ENCODE results near the gene UQCR11. TPM values are rescaled to one million over a fixed set of nuclear protein-coding genes. Genes with fewer than 3 reads are reported as not detected.

Gene UQCR11
- total and polyA plus RNA-seq, 2 of the 4 experiments (the other 2 are of a cell fraction): 29.2 to 177 TPM

DNA sequence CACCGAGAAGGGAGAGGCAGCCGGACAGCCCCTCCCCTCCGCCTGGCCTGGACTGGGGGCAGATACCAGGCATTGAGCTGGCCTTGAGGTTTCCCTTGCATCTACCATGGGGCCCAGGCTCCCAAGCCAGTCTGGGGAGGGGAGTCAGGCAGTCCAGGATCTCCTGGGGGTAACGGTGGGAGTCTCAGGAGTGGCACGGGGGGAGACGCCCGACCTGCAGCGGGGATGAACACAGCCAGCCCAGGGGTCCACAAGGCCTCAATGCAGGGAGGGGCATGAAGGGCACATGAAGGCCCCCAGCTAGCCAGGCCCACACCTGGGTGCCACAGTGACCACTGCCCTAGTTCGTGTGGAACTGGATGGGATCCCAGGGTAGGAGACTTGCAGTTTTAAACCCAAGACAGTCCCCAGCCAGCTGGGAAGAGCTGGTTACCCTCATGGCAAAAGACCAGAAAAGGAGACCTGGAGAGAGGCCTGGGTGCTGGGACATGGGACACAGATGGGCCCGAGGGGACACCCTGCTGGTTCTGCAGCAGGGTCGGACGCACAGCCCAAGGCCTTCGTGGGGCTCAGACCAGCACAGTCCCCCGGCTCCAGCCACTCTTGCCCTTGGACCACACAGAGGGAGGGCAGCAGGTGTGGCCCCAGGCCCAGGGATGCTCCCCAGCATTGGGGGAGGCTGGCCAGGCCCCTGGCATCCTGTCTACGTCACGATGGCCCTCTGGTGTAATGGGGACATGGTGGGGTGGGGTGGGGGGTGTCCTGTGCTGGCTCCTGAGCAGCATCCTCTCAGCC lies 4.6 kb upstream of the UQCR11 start:
- no peak overlapping the region for H2BK120ac ChIP-seq (ENCODE audit: low read depth, low read length)
- ATAC-seq (ENCODE audit: low read depth) (no peak), DNase-seq (no peak)
- dilution Hi-C loops (cut with HindIII; ENCODE audit: low sequenced_read_pairs, unreplicated experiment) (no loop called here), intact Hi-C loops (cut with micrococcal nuclease) (loop anchor here (10.0 kb wide), 1 partner anchor 185 kb away; no protein-coding TSS in a partner anchor), in situ Hi-C loops (cut with MboI; ENCODE audit: low sequenced_read_pairs) (no loop called here)
- no peak overlapping the region for H4K91ac ChIP-seq (ENCODE audit: insufficient read depth, low read depth, low read length)
- peak overlapping the region; percentile 42 for H2AK9ac ChIP-seq (replicated peaks; ENCODE audit: low read depth, low read length, poor library complexity)
- no peak overlapping the region for H3K4me2 ChIP-seq (ENCODE audit: low read depth, low read length)
- H4K8ac ChIP-seq (ENCODE audit: low read depth in 2 of 2, low read length in 2 of 2): no peak overlapping the region
- H2AFZ ChIP-seq (replicated peaks; ENCODE audit: low read length, poor library complexity): no peak overlapping the region
- no peaks in the 10 kb centered on the region for H3K27me3 ChIP-seq (ENCODE audit: control insufficient read depth, insufficient read depth, low read length)
- no peak overlapping the region for H3K14ac ChIP-seq (replicated peaks; ENCODE audit: low read depth, low read length)
- peaks cover 7% of the 10 kb centered on the region for H4K20me1 ChIP-seq (ENCODE audit: insufficient read depth, low read length)
- H2BK20ac ChIP-seq (ENCODE audit: low read depth, low read length): no peak overlapping the region
- no peak overlapping the region for H4K5ac ChIP-seq (ENCODE audit: low read depth, low read length)
- H3K18ac ChIP-seq (ENCODE audit: low read depth, low read length): no peak overlapping the region
- no TSS peak for BruUV-seq (replicated peaks)
- ChIA-PET POLR2A (ENCODE audit: unreplicated experiment) (no interaction called here), CTCF (no interaction called here)
- H3K9me3 ChIP-seq (ENCODE audit: control insufficient read depth, insufficient read depth, low read length): no peaks in the 10 kb centered on the region
- peaks cover 0 to 9% of the 10 kb centered on the region in 2 experiments; a peak in 2 of 4 replicates for H3K79me1 ChIP-seq (ENCODE audit: low read depth in 1 of 2, low read length in 2 of 2)
- H2BK15ac ChIP-seq (ENCODE audit: low read depth, low read length): no peak overlapping the region
- no peak overlapping the region for H3K27ac ChIP-seq (ENCODE audit: insufficient read depth, low read length)
- H3K4me3 ChIP-seq (ENCODE audit: insufficient read depth, low read depth, low read length): no peak overlapping the region
- H3K23ac ChIP-seq (ENCODE audit: low read depth, low read length): no peak overlapping the region
- H3K56ac ChIP-seq (ENCODE audit: extremely low read depth, insufficient read depth, low read length): no peak overlapping the region
- H3K4ac ChIP-seq (ENCODE audit: low read depth, low read length): no peak overlapping the region
- no peak overlapping the region for H2BK5ac ChIP-seq (ENCODE audit: low read depth, low read length, poor library complexity, severe bottlenecking)
- peaks cover 44% of the 10 kb centered on the region for H3K36me3 ChIP-seq (ENCODE audit: control insufficient read depth, insufficient read depth, low read length)
- H3K4me1 ChIP-seq (ENCODE audit: control insufficient read depth, insufficient read depth, low read length): 0 out of 2 replicates have a peak, but pooled peaks cover 2% of the 10 kb centered on the region
- no peak overlapping the region for H3K9ac ChIP-seq (ENCODE audit: low read depth, low read length)
- 85% methylated on average over 8 of the region's 16 CpGs; no CpG with 5 or more reads in 1 of the 2 experiments for WGBS, 2 experiments (ENCODE audit: extremely low coverage in 2 of 2, insufficient read length in 1 of 2)
- H2AK5ac ChIP-seq (ENCODE audit: low read depth, low read length): no peak overlapping the region
- no peaks in the 10 kb centered on the region for H3K9me1 ChIP-seq (ENCODE audit: insufficient read depth, low read length)
- TF ChIP-seq NFE2L2 (IDR thresholded peaks at IDR 0.05; ENCODE audit: low read depth, low read length) (no peak), MAFK (IDR thresholded peaks at IDR 0.05; ENCODE audit: low read depth, low read length) (no peak), CEBPB (IDR thresholded peaks at IDR 0.05; ENCODE audit: low read depth, low read length) (no peak), CHD1 (IDR thresholded peaks at IDR 0.05; ENCODE audit: low read depth, low read length) (no peak), MXI1 (IDR thresholded peaks at IDR 0.05; ENCODE audit: borderline replicate concordance, low read depth, low read length) (no peak), ELK1 (IDR thresholded peaks at IDR 0.05; ENCODE audit: borderline replicate concordance, low read depth, low read length) (no peak), BHLHE40 (IDR thresholded peaks at IDR 0.05; ENCODE audit: low read depth, low read length) (no peak), POLR2A (IDR thresholded peaks at IDR 0.05; ENCODE audit: low read depth, low read length) (no peak), FOS (IDR thresholded peaks at IDR 0.05; ENCODE audit: low read depth, low read length) (no peak), MAZ (IDR thresholded peaks at IDR 0.05; ENCODE audit: borderline replicate concordance, low read depth, low read length) (no peak), SMC3 (IDR thresholded peaks at IDR 0.05; ENCODE audit: low read depth, low read length) (no peak), RAD21 (IDR thresholded peaks at IDR 0.05; ENCODE audit: low read length) (no peak), RCOR1 (IDR thresholded peaks at IDR 0.05; ENCODE audit: insufficient replicate concordance, low read length) (no peak), RFX5 (IDR thresholded peaks at IDR 0.05; ENCODE audit: low read depth, low read length) (no peak)
- TF ChIP-seq, protein P1, sequence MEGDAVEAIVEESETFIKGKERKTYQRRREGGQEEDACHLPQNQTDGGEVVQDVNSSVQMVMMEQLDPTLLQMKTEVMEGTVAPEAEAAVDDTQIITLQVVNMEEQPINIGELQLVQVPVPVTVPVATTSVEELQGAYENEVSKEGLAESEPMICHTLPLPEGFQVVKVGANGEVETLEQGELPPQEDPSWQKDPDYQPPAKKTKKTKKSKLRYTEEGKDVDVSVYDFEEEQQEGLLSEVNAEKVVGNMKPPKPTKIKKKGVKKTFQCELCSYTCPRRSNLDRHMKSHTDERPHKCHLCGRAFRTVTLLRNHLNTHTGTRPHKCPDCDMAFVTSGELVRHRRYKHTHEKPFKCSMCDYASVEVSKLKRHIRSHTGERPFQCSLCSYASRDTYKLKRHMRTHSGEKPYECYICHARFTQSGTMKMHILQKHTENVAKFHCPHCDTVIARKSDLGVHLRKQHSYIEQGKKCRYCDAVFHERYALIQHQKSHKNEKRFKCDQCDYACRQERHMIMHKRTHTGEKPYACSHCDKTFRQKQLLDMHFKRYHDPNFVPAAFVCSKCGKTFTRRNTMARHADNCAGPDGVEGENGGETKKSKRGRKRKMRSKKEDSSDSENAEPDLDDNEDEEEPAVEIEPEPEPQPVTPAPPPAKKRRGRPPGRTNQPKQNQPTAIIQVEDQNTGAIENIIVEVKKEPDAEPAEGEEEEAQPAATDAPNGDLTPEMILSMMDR (conservative IDR thresholded peaks at IDR 0.05; ENCODE audit: low read depth, low read length): no peak

Measured in IMR-90 (cell line).